HCT116 (cell line): ENCODE measurements around the gene LRRK1. TPM values are rescaled to one million over a fixed set of nuclear protein-coding genes. Genes with fewer than 3 reads are reported as not detected.

Experiments used
- ATAC-seq: fragments of 200-7000 bp; cut with Tn5 transposase; 2 replicates; pipeline ENCODE4 v1.9.1; 2020; ENCODE audit warnings: mild to moderate bottlenecking, moderate library complexity
- BruUV-seq: library from RNA; stranded (reverse); fragments of 400-500 nt; replicated peaks from 2 replicates; lab custom pipeline; 2021; lab: Mats Ljungman, UMichigan
- CTCF ChIA-PET: fragments of 300-600 bp; sonication (Branson Sonifier 250); formaldehyde crosslinking; loops from one replicate; lab custom pipeline; 2021; ENCODE audit warnings: antibody characterized with exemption; lab: Charles Lee
- POLR2A ChIA-PET: fragments of 300-600, 350-600 bp; sonication (Branson Sonifier 250); formaldehyde crosslinking; loops from one replicate; lab custom pipeline; 2021; ENCODE audit warnings: antibody characterized with exemption; lab: Charles Lee
- RAD21 ChIA-PET, 2 experiments: fragments of 300-600 bp; sonication (Branson Sonifier 250); formaldehyde crosslinking; loops; one replicate each; lab custom pipeline; 2023; ENCODE audit warnings: low total read pairs in 2 of 2; ENCODE audit not compliant: uncharacterized antibody in 2 of 2, unreplicated experiment in 2 of 2, low non-redundant PET in 1 of 2; lab: Charles Lee
- DNase-seq: peaks from one replicate; pipeline ENCODE4 v3.0.0-alpha.2; 2010; ENCODE audit warnings: low read depth, low spot score
- H2AFZ ChIP-seq: fragments of 200-600 bp; shearing (Covaris generic), sonication (generic); 2 replicates; pipeline ENCODE4 v1.6.1; 2017; ENCODE audit warnings: low read depth, mixed run types, mixed read lengths, antibody characterized with exemption, low read length; ENCODE audit not compliant: poor library complexity, severe bottlenecking
- H3K27ac ChIP-seq: 2 replicates; pipeline ENCODE4 v1.5.1; 2012; ENCODE audit warnings: low read depth, low read length
- H3K27me3 ChIP-seq: fragments of 200-600 bp; sonication (generic); 2 replicates; pipeline ENCODE4 v1.6.1; 2016; ENCODE audit warnings: mixed run types, low read length, mixed read lengths; ENCODE audit not compliant: insufficient read depth
- H3K36me3 ChIP-seq, 2 experiments: fragments of 200-500 bp in 1 of 2; fragments of 200-600 bp in 1 of 2; sonication (Bioruptor generic) in 1 of 2; sonication (generic) in 1 of 2; 2 replicates each; pipeline versions ENCODE4 v1.5.1 to v1.6.1; 2014 to 2016; ENCODE audit warnings: low read length in 2 of 2, inconsistent platforms in 1 of 2, mixed read lengths in 1 of 2, mixed run types in 1 of 2; ENCODE audit not compliant: insufficient read depth in 2 of 2, control insufficient read depth in 1 of 2
- H3K4me1 ChIP-seq, 2 experiments: fragments of 200-600 bp in 1 of 2; sonication (generic) in 1 of 2; 2 replicates each; pipeline versions ENCODE4 v1.5.1 to v1.6.1; 2012 to 2017; ENCODE audit warnings: low read length in 2 of 2, inconsistent platforms in 1 of 2, mild to moderate bottlenecking in 1 of 2, mixed read lengths in 1 of 2, mixed run types in 1 of 2, moderate library complexity in 1 of 2; ENCODE audit not compliant: insufficient read depth in 2 of 2, control insufficient read depth in 1 of 2
- H3K4me2 ChIP-seq: fragments of 200-600 bp; sonication (generic); 2 replicates; pipeline ENCODE4 v1.6.1; 2017; ENCODE audit warnings: mixed run types, low read length, mixed read lengths
- H3K4me3 ChIP-seq, 2 experiments: fragments of 200-600 bp in 1 of 2; sonication (generic) in 1 of 2; replicated peaks in 1 of 2; 2 replicates each; pipeline ENCODE4 v1.5.1; 2011 to 2016; ENCODE audit warnings: low read length in 2 of 2, control low read depth in 1 of 2, low read depth in 1 of 2, mild to moderate bottlenecking in 1 of 2, mixed read lengths in 1 of 2, mixed run types in 1 of 2
- H3K79me2 ChIP-seq: fragments of 200-600 bp; sonication (generic); 2 replicates; pipeline ENCODE4 v1.6.1; 2017; ENCODE audit warnings: mild to moderate bottlenecking, mixed run types, low read length, moderate library complexity, mixed read lengths; ENCODE audit not compliant: insufficient read depth
- H3K9ac ChIP-seq: fragments of 200-600 bp; sonication (generic); 2 replicates; pipeline ENCODE4 v1.6.1; 2016; ENCODE audit warnings: low read length, mixed read lengths
- H3K9me2 ChIP-seq: fragments of 200-600 bp; sonication (generic), shearing (Covaris generic); 2 replicates; pipeline ENCODE4 v1.6.1; 2017; ENCODE audit warnings: mixed run types, mild to moderate bottlenecking, moderate library complexity; ENCODE audit not compliant: insufficient read depth
- H3K9me3 ChIP-seq, 2 experiments: fragments of 200-500 bp in 1 of 2; fragments of 200-600 bp in 1 of 2; sonication (Bioruptor generic) in 1 of 2; sonication (generic) in 1 of 2; 2 replicates each; pipeline ENCODE4 v1.6.1; 2014 to 2017; ENCODE audit warnings: low read length in 2 of 2, mixed read lengths in 2 of 2, inconsistent platforms in 1 of 2, low read depth in 1 of 2, mild to moderate bottlenecking in 1 of 2, mixed run types in 1 of 2, moderate library complexity in 1 of 2; ENCODE audit not compliant: control insufficient read depth in 1 of 2, insufficient read depth in 1 of 2
- H4K20me1 ChIP-seq: fragments of 200-600 bp; sonication (generic), shearing (Covaris generic); 2 replicates; pipeline ENCODE4 v1.6.1; 2017; ENCODE audit warnings: mixed run types, mild to moderate bottlenecking, moderate library complexity; ENCODE audit not compliant: insufficient read depth
- EZH2 ChIP-seq: fragments of 200-600 bp; sonication (generic); IDR thresholded peaks from 2 replicates; pipeline ENCODE4 v1.6.1; 2017; ENCODE audit warnings: antibody characterized with exemption, mixed run types
- FOSL1 ChIP-seq: IDR thresholded peaks from 2 replicates; pipeline ENCODE4 v1.6.1; 2012; ENCODE audit warnings: low read depth
- YY1 ChIP-seq: IDR thresholded peaks from 2 replicates; pipeline ENCODE4 v1.6.1; 2011; ENCODE audit warnings: low read length, low read depth, moderate library complexity, mild to moderate bottlenecking; ENCODE audit not compliant: insufficient replicate concordance; ENCODE audit errors: extremely low read depth
- ZNF274 ChIP-seq: fragments of 200-500 bp; sonication (Bioruptor generic); IDR thresholded peaks from 2 replicates; pipeline ENCODE4 v1.6.1; 2014; ENCODE audit warnings: mild to moderate bottlenecking, low read depth, low read length, inconsistent platforms
- intact Hi-C: fragments of 100-400 bp; cut with micrococcal nuclease; formaldehyde crosslinking; loops from 2 replicates; pipeline ENCODE4 v1.10.0; 2022
- total RNA-seq: library from RNA; stranded (reverse); gene quantifications from one replicate; pipeline ENCODE4 v1.2.1, GENCODE V29; 2021; ENCODE audit not compliant: unreplicated experiment
- TF ChIP-seq, protein P1 (sequence below), 3 experiments: fragments of 200-600 bp in 1 of 3; sonication (generic) in 1 of 3; IDR thresholded peaks in 2 of 3; conservative IDR thresholded peaks in 1 of 3; 2 replicates each; pipeline ENCODE4 v1.5.1; 2012 to 2017; ENCODE audit warnings: low read depth in 2 of 3, low read length in 2 of 3, antibody characterized with exemption in 1 of 3, borderline replicate concordance in 1 of 3, control low read depth in 1 of 3, mild to moderate bottlenecking in 1 of 3, mixed read lengths in 1 of 3, mixed run types in 1 of 3, moderate library complexity in 1 of 3; ENCODE audit not compliant: insufficient read depth in 1 of 3

Gene LRRK1
- total RNA-seq, 1 experiment from 2014 or later = 21.6 TPM

DNA sequence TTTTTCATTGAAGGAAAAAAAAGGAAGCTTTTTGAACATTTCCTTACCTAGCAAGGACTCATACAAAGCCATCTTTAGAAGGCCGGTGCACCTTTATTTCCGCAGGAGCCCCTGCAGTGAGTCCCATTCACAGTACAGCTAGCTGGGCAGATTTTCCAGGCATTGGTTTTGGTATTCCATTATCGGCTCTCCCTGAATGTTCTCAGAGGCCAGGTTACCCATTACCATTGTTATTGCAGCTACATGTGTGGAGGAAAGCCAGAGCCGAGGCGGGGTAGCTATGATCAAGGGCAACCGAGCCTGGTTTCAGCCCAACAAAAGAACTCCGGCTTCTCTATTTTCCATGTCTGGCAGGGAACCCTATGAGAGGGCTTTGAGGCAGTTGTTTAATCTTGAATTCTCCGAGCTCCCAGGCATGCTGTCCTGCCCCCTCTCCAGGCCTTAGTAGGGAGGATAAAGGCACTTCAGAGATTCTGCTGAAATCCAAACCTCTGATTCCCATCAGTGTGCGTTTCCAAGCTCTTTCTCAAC lies 100.3 kb downstream of the LRRK1 start:
- no TSS peak for BruUV-seq
- DNase-seq = no peak
- no peaks in the 10 kb centered on the region for H3K4me1 ChIP-seq
- TF ChIP-seq ZNF274 = no peak
- TF ChIP-seq YY1 = no peak
- TF ChIP-seq FOSL1 = no peak
- no peak for TF ChIP-seq EZH2
- H3K4me3 ChIP-seq = no peak overlapping the region
- no peak overlapping the region for H3K9ac ChIP-seq
- no peaks in the 10 kb centered on the region for H3K27me3 ChIP-seq
- no peak overlapping the region for H3K4me2 ChIP-seq
- no peaks in the 10 kb centered on the region for H3K9me2 ChIP-seq
- no peak for ATAC-seq
- H2AFZ ChIP-seq = no peak overlapping the region
- CTCF ChIA-PET = interaction anchor here (1.1 to 2.0 kb wide), 4 partner anchors 11 to 237 kb away, joined by 3 to 6 read pairs (median 4); no protein-coding TSS in a partner anchor
- no peaks in the 10 kb centered on the region for H3K9me3 ChIP-seq
- peaks cover 0 to 6% of the 10 kb centered on the region in 2 experiments; a peak in 2 of 4 replicates for H3K36me3 ChIP-seq
- no peak overlapping the region for H3K27ac ChIP-seq
- POLR2A ChIA-PET = no interaction called here
- intact Hi-C loops = loop anchor here (10.0 kb wide), 1 partner anchor 65 kb away; no protein-coding TSS in a partner anchor
- no peaks in the 10 kb centered on the region for H4K20me1 ChIP-seq
- RAD21 ChIA-PET = no interaction called here
- no peaks in the 10 kb centered on the region for H3K79me2 ChIP-seq

DNA sequence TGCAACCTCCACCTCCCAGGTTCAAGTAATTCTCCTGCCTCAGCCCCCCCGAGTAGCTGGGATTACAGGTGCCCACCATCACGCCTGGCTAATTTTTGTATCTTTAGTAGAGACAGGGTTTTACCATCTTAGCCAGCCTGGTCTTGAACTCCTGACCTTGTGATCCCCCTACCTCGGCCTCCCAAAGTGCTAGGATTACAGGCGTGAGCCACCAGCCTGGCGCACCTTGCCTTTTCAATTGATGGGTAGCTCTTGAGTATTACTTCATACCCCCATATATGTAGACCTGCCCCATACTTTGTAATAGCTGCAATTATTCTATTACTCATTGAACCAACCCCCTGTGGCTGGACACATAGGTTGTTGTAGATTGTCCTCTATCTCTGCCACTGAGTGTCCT lies 101.3 kb downstream of the LRRK1 start:
- peaks cover 0 to 5% of the 10 kb centered on the region in 2 experiments; a peak in 2 of 4 replicates for H3K36me3 ChIP-seq
- TF ChIP-seq, protein P1, sequence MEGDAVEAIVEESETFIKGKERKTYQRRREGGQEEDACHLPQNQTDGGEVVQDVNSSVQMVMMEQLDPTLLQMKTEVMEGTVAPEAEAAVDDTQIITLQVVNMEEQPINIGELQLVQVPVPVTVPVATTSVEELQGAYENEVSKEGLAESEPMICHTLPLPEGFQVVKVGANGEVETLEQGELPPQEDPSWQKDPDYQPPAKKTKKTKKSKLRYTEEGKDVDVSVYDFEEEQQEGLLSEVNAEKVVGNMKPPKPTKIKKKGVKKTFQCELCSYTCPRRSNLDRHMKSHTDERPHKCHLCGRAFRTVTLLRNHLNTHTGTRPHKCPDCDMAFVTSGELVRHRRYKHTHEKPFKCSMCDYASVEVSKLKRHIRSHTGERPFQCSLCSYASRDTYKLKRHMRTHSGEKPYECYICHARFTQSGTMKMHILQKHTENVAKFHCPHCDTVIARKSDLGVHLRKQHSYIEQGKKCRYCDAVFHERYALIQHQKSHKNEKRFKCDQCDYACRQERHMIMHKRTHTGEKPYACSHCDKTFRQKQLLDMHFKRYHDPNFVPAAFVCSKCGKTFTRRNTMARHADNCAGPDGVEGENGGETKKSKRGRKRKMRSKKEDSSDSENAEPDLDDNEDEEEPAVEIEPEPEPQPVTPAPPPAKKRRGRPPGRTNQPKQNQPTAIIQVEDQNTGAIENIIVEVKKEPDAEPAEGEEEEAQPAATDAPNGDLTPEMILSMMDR (IDR thresholded peaks at IDR 0.05 in 2 of 3, conservative IDR thresholded peaks at IDR 0.05 in 1 of 3; ENCODE audit: borderline replicate concordance in 1 of 3, insufficient read depth in 1 of 3, low read depth in 2 of 3, low read length in 2 of 3) = no peak
- BruUV-seq = no TSS peak
- no peak overlapping the region for H3K4me2 ChIP-seq
- no peaks in the 10 kb centered on the region for H3K27me3 ChIP-seq
- RAD21 ChIA-PET = interaction anchor here in 1 of 2 experiments (0.7 kb wide), 1 partner anchor 1266 kb away, joined by 5 read pairs; no protein-coding TSS in a partner anchor
- H3K9ac ChIP-seq = no peak overlapping the region
- intact Hi-C loops = no loop called here
- CTCF ChIA-PET = interaction anchor here (0.7 to 2.0 kb wide), 3 partner anchors 12 to 451 kb away, joined by 3 to 6 read pairs (median 4); no protein-coding TSS in a partner anchor
- no peak overlapping the region for H2AFZ ChIP-seq
- H3K9me3 ChIP-seq = no peaks in the 10 kb centered on the region
- no peaks in the 10 kb centered on the region for H4K20me1 ChIP-seq
- DNase-seq (no peak), ATAC-seq (no peak)
- POLR2A ChIA-PET = no interaction called here
- H3K4me3 ChIP-seq = no peak overlapping the region
- H3K9me2 ChIP-seq = no peaks in the 10 kb centered on the region
- no peak overlapping the region for H3K27ac ChIP-seq
- no peaks in the 10 kb centered on the region for H3K79me2 ChIP-seq
- no peaks in the 10 kb centered on the region for H3K4me1 ChIP-seq
